Measurements from ENCODE around the gene ARHGEF10L.

- no peak for TF ChIP-seq CTCF (conservative IDR thresholded peaks at IDR 0.05; ENCODE audit: low read depth, low read length)
- TF ChIP-seq EZH2phosphoT487 (IDR thresholded peaks at IDR 0.05; ENCODE audit: borderline replicate concordance, low read length), result no peak
Observed at GRCh38 chr1:17640975-17641374, 101.5 kb downstream of the ARHGEF10L start.

Data from PC-3 (cell line).